ENCODE results near the gene FASTK.

The FASTK gene

DNA sequence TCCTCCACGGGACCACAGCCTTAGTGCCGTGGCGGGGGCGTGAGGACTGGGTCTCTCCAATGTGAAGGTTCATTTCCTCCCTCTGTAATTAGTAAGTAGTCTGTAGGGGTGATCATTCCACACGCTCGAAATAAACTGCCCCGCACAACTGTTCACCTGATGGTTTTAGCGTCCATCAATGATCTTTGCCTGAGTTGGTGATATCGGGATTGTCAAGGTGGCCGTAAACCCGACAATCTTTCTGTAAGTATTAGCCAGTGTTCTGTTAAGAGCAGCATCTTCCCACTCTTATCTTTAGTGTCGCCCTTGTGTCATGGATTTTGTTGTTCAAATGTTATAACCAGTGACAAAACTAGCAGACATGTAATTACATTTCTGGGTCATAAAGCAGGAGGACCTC lies 23.4 kb upstream of the FASTK start:
- H3K4me3 ChIP-seq (ENCODE audit: low read depth, low read length): no peak overlapping the region
- H3K36me3 ChIP-seq (replicated peaks): no peaks in the 10 kb centered on the region
- no peak overlapping the region for H3K27ac ChIP-seq
- no peaks in the 10 kb centered on the region for H3K27me3 ChIP-seq (replicated peaks)
- TF ChIP-seq, protein P1, sequence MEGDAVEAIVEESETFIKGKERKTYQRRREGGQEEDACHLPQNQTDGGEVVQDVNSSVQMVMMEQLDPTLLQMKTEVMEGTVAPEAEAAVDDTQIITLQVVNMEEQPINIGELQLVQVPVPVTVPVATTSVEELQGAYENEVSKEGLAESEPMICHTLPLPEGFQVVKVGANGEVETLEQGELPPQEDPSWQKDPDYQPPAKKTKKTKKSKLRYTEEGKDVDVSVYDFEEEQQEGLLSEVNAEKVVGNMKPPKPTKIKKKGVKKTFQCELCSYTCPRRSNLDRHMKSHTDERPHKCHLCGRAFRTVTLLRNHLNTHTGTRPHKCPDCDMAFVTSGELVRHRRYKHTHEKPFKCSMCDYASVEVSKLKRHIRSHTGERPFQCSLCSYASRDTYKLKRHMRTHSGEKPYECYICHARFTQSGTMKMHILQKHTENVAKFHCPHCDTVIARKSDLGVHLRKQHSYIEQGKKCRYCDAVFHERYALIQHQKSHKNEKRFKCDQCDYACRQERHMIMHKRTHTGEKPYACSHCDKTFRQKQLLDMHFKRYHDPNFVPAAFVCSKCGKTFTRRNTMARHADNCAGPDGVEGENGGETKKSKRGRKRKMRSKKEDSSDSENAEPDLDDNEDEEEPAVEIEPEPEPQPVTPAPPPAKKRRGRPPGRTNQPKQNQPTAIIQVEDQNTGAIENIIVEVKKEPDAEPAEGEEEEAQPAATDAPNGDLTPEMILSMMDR (IDR thresholded peaks at IDR 0.05; ENCODE audit: low read depth, low read length, missing control alignments): no peak
- in situ Hi-C loops (cut with HindIII; ENCODE audit: low pct_ligation_motif_present, low sequenced_read_pairs): no loop called here
- no peak for DNase-seq

DNA sequence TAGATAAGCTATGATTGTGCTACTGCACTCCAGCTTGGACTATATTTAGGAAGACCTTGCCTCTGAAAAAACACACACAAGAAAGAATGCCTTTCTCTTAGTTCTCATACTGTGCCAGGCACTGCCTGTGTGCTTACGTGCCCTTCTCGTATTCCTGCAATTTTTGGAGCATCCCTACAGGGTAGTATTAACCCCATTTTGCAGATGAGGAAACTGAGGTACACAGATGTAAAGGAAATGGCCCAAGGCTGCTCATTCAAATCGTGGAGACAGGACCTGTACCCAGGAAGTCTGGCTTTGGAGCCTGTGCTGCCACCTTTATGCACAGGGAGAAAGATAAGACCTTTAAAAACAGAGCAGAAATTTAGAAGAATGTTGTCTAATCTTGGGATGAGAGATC lies 22.4 kb upstream of the FASTK start:
- Histone ChIP-seq H3K4me3 (ENCODE audit: low read depth, low read length) (no peak overlapping the region), H3K36me3 (replicated peaks) (no peaks in the 10 kb centered on the region), H3K27me3 (replicated peaks) (no peaks in the 10 kb centered on the region), H3K27ac (no peak overlapping the region)
- in situ Hi-C loops (cut with HindIII; ENCODE audit: low pct_ligation_motif_present, low sequenced_read_pairs): no loop called here
- TF ChIP-seq, protein P1 (IDR thresholded peaks at IDR 0.05; ENCODE audit: low read depth, low read length, missing control alignments): no peak
- DNase-seq: no peak

DNA sequence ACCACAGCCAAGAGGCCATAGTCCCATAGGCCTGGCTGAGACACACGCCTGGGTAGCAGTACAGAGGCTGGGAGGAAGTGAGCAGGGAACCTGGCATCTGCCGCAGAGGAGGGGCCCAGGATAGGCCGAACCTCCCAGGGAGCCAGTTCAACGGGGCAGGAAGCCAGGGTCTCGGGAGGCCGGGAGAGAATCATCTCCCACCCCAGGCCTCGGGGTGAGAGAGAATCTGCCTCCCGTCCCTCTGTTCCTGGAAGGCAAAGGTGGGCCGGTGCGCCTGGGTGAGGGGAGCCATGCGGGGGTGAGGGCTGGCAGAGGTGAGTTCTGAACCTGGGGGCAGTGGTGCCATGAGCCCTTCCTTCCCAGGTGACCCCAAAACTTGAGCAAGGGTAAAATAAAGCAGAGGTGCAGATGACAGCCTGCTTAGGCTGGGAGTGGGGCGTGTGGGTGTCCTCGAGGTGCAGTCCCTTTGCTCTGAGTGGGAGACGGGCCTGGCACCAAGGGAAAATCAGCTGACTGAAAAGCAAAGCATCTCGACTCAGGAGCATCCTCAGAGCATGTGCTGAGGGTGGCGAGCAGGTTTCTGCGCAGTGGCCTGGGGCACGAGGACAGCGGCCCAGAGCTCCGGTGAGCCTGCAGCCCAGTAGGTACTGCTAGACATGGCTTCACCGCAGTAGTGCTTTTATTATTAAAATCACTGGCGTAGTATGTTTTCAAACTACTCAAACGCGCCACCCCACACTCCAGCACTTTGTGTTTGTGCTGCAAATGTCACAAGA lies 21.2 kb upstream of the FASTK start:
- Histone ChIP-seq H3K27me3 (replicated peaks) (no peaks in the 10 kb centered on the region), H3K36me3 (replicated peaks) (no peaks in the 10 kb centered on the region), H3K27ac (no peak overlapping the region), H3K4me3 (ENCODE audit: low read depth, low read length) (no peak overlapping the region)
- TF ChIP-seq, protein P1 (IDR thresholded peaks at IDR 0.05; ENCODE audit: low read depth, low read length, missing control alignments): no peak
- no peak for DNase-seq
- in situ Hi-C loops (cut with HindIII; ENCODE audit: low pct_ligation_motif_present, low sequenced_read_pairs): no loop called here

DNA sequence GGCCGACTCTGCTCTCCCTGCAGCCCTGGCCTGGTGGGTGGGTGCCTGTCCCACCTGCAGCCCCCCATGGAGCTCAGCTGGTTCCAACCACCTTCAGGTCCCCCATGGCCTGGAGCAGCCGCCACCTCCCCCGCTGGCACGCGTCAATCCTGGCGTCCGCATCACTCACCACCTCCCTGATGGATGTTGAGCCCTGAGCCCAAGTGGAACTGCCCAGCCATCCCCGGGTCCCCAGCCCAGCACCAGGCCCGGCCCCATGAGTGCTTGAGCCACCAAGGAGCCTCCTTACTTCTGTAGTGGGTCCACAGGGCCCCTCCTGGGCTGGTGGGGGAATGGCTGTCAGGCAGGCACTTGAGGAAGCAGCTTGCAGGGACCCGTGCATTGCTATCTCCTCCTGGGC lies 20.3 kb upstream of the FASTK start:
- TF ChIP-seq, protein P1 (IDR thresholded peaks at IDR 0.05; ENCODE audit: low read depth, low read length, missing control alignments): no peak
- H3K27ac ChIP-seq: no peak overlapping the region
- in situ Hi-C loops (cut with HindIII; ENCODE audit: low pct_ligation_motif_present, low sequenced_read_pairs): no loop called here
- no peaks in the 10 kb centered on the region for H3K27me3 ChIP-seq (replicated peaks)
- H3K36me3 ChIP-seq (replicated peaks): peaks cover 3% of the 10 kb centered on the region
- no peak for DNase-seq
- no peak overlapping the region for H3K4me3 ChIP-seq (ENCODE audit: low read depth, low read length)

DNA sequence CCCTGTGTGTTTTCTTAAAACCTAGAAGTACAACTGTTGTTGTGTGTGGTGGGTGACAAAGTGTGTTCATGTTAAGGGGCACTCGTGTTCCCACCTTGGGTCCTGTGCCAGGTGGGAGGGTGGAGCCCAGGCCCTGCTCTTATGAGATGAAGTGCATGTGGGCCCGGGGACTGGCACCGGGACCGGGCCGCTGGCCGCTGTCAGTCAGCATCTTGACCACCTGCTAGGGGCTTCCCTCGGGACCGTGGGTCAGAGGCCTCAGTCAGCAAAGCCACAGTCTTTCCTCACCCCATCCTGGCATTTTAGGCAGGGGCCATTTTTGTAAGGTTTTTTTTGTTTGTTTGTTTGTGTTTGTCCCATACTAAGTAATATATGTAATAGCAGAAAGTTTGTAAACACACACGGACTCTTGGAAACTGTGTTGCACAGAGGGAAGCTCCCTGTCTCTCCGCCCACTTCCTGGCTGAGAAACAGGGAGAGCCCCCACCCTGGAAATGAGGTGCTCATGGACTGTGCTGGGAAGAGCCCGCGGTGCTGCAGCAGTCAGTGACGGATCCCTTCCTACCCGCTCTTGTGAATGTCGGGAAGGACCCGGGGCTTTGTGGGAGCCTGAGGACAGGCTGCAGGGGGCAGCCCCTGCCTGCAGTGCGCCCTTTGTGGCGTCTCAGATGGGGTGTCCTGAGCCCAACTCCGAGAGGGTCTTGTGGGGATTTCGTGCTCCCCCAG lies 19.0 kb upstream of the FASTK start:
- DNase-seq: no peak
- in situ Hi-C loops (cut with HindIII; ENCODE audit: low pct_ligation_motif_present, low sequenced_read_pairs): no loop called here
- Histone ChIP-seq H3K4me3 (ENCODE audit: low read depth, low read length) (no peak overlapping the region), H3K27me3 (replicated peaks) (no peaks in the 10 kb centered on the region), H3K36me3 (replicated peaks) (peaks cover 3% of the 10 kb centered on the region), H3K27ac (no peak overlapping the region)
- TF ChIP-seq, protein P1 (IDR thresholded peaks at IDR 0.05; ENCODE audit: low read depth, low read length, missing control alignments): no peak
